Left hindlimb (tissue), 1 donor: Measurements from ENCODE around the gene PCBP3.
"Not testable (repeated sequence)": the region's sequence is repeated elsewhere in the genome, so short reads cannot be mapped to it uniquely, and the experiment has no call there.

Source experiments
- DNase-seq: peaks from one replicate; pipeline ENCODE4 v3.0.0-alpha.2; 2018

PCBP3 gene

DNA sequence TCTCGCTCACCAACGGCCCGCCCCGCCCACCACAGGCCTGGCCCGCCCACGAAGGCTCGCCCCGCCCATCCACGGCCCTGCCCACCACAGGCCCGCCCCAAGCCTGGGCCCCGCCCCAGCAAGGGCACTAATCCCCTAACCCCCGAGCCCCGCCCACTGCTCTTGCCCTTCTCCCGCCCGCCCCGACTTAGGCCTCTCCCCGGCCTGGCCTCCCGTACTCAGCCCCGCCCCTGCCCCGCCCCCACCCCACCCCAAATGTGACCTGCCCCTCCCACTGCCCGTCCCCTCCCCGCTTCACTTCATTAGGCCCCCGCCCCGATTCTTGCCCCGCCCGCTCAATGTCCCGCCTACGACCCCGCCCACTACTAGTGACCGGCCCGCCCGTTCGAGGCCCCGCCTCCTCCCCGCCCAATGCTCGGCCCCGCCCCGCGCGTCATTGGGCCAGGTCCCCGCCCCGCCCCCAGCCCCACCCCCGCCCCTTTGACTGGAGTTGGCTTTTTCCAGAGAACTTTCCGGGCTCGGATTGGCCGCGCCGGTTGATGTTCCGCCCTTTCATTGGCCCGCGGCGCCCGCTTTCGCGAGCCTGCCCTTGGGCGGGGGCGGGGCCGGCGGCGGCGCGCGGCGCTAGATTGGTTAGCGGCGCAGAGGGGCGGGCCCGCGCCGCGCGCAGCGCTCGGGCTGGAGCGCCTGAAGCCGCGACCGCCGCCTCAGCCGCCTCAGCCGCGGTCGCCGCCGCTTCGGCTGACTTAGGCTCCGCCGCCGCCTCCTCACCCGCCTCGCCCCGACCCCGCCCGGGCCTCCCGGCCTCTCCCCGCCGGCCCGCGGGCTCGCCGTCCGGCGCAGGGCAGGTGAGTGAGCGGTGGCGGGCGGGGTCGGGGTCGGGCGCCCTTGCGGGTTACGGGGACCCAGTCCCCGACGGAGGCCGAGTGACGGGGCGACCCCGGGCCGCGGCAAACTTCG is at the start of gene PCBP3:
TSS of gene PCBP3 (plus strand) at position 705 of the 960 bp plus-strand sequence. CDS start 206,361 bp downstream, outside the sequence.
- DNase-seq = peak; percentile 95

DNA sequence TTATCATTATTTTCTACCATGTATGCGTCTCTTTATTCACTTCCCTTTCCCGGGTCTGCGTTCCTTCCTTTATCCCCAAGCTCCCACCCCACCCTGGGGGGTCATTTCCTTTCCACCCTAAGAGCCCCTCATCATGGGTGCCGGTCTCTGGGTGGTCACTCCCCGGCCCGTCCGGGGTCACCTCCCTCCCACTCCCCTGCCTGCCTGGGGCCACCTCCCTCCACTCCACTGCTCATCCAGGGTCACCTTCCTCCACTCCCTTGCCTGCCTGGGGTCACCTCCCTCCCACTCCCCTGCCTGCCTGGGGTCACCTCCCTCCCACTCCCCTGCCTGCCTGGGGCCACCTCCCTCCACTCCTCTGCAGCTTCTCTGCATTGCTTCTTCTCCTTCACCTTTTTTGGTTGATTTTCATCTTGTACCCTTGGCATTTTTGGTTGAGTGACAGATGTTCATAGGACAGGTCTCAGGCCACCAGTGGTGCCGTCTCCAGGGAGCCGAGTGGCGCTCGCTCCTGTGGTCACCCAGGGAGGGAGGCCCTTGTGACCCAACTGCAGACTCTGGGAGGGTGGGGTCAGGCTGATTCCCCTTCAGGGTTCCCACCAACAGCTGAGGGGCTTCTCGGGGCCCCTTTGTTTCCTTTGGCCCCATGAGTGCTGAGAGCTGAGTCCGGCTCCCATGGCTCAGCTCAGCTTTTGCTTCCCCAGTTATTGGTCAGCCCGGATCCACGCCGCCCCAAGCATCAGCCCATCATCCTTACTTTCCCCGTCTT is 48.6 kb upstream of the PCBP3 start:
- no peak for DNase-seq

- no peak for DNase-seq
Observed at GRCh38 chr21:45595574-45596295, 47.8 kb upstream of the PCBP3 start.

DNA sequence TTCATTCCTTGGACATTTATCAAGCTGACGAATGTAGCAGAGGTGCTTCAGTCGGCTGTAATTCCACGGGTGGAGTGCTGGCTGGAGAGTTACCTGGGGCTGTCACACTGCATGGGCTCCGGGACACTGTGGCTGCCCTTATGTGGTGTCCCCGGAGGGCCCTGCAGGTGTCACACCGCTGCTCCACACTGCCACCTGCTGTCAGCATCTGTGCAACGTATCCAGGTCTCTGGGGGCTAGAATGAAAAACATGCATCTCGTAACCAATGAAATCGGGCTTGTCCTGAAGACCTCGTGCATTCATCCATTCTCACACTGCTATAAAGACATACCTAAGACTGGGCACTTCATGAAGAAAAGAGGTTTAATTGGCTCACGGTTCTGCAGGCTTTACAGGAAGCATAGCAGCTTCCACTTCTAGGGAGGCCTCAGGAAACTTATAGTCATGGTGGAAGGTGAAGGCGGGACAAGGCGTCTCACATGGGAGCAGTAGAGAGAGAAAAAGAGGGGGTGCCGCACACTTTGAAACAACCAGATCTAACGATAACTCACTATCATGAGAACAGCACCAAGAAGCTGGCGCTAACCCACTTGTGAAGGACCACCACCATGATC is 46.7 kb upstream of the PCBP3 start:
- no peak for DNase-seq

DNA sequence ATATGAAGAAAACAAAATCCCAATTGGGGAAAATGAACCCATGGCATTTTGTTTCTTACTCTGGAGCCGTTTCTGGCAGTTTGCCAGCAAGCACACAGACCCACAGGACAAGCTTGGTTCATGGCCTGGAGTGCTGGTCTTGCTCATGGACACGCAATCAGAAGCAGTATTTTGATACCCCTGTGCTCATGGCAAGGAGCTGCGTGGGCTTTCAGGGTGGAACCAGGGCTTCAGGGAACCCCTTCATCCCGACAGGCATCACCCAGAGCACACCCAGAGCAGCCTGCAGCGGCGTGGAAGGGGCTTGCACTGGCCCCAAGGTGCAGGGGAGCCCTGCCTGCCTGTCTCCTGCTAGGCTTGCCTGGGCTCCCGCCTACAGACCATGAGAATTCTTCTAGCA is 45.4 kb upstream of the PCBP3 start:
- DNase-seq = no peak

DNA sequence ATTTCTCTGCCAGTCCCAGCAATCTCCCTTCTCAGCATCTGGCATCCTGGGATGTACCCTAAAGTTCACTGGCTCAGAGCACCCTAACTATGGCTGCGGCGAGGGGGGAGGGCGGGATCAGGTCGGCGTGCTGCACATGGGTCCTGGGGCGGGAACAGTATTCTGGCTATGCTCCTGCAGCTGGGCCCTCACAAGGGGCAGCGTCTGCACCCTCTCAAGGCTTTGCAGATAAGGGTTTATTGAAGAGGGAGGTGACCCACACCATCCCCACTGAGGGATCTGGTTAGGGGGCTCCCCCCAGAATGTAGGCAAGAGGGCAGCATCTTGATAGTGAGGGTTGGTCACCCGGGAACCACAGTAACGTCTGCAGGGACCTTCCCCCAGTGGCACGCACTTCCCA is 44.9 kb upstream of the PCBP3 start:
- DNase-seq = no peak

DNA sequence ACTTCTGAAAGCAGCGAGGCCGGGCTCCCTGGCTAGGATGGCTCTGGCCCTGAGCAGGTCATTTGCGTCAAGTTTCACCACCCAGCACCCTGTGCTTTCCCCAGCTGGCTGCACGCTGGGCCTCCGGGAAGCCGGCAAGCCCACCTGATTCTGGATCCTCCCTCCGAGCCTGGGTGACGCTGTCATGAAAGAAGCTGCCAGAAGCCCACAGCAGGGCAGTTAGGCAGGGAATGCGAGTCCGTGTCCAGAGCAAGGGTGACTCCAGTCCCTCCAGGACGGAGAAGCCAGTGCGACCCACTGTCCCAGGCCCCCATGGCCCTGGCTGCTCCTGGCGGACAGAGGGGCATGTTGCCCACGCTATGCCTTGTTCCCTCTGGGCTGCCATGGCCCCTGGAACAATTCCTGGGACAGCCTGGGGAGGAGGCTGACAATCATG is 44.4 kb upstream of the PCBP3 start:
- no peak for DNase-seq

- DNase-seq = no peak
Observed at GRCh38 chr21:45600248-45600647, 43.3 kb upstream of the PCBP3 start.

DNA sequence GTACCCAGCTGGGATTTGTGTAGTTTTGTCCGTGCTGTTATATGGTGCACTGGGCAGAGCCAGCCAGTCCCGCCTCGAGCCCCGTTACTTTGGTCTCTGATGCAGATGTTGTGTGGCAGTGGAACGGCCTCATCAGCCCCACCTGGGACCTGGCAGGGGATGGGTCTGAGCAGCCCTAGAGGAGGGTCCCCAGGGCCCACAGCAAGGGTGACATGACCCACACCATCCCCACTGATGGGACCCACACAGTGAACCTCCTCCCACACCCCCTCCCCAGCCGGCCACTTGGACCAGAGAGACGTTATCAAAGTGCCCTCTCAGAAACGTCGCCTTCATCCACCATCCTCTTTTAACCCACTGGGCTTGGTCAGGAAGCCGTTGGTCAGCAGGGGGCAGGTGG is 42.0 kb upstream of the PCBP3 start:
- no peak for DNase-seq

DNA sequence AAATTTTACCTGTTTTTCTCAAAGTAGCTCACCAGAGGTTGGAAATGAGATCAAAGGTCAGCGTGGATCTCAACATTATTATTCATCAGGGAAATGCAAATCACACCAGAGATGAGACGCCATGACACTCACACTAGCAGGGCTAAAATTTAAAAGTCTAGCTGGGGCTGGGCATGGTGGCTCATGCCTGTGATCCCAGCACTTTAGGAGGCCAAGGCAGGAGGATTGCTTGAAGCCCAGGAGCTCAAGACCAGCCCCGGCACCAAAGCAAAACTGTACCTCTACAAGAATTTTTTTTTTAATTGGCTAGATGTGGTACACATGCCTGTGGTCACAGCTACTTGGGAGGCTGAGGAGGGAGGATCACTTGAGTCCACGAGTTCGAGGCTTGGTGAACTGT is 41.4 kb upstream of the PCBP3 start:
- no peak for DNase-seq

DNA sequence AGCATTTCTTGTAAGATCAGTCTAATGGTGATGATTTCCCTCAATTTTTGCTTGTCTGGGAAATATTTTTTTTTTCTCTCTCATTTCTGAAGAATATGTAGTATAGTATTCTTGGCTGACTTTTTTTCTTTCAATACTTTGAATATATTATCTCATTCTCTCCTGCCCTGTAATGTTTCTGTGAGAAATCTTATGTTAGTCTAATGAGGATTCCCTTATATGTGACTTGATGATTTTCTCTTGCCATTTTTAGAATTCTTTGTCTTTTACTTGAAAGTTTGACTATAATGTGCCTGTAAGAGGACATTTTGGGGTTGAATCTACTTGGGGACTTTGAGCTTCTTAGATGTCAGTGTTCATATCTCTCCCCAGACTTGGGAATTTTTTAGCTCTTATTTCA is 40.0 kb upstream of the PCBP3 start:
- no peak for DNase-seq

- DNase-seq = not testable (repeated sequence)
Observed at GRCh38 chr21:45604681-45605080, 38.8 kb upstream of the PCBP3 start.

GRCh38 chr21:45607021-45607908 is 36.3 kb upstream of the PCBP3 start:
- DNase-seq = no peak

GRCh38 chr21:45607909-45608295 is 35.6 kb upstream of the PCBP3 start:
- DNase-seq = no peak

GRCh38 chr21:45608747-45609470 is 34.6 kb upstream of the PCBP3 start:
- not testable (repeated sequence) for DNase-seq

DNA sequence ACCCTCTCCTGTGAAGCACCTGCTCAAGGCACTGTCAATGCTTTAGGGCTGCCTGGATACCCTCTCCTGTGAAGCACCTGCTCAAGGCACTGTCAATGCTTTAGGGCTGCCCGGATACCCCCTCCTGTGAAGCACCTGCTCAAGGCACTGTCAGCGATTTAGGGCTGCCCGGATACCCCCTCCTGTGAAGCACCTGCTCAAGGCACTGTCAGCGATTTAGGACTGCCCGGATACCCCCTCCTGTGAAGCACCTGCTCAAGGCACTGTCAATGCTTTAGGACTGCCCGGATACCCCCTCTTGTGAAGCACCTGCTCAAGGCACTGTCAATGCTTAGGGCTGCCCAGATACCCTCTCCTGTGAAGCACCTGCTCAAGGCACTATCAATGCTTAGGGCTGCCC is 33.9 kb upstream of the PCBP3 start:
- DNase-seq = not testable (repeated sequence)

DNA sequence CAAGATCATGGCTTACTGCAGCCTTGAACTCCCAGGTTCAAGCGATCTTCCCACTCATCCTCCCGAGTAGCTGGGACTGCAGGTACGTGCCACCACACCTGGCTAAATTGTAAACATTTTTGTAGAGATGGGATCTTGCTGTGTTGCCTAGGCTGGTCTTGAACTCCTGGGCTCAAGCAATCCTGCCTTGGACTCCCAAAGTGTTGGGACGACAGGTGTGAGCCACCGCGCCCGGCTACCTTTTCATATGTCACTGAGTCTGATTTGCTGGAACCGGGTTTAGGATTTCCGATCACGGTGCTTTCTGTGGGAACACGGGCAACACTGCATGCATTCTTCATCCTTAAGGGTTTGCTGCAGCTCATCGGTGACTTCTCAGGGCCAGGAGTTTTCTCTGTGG is 32.2 kb upstream of the PCBP3 start:
- DNase-seq = no peak

DNA sequence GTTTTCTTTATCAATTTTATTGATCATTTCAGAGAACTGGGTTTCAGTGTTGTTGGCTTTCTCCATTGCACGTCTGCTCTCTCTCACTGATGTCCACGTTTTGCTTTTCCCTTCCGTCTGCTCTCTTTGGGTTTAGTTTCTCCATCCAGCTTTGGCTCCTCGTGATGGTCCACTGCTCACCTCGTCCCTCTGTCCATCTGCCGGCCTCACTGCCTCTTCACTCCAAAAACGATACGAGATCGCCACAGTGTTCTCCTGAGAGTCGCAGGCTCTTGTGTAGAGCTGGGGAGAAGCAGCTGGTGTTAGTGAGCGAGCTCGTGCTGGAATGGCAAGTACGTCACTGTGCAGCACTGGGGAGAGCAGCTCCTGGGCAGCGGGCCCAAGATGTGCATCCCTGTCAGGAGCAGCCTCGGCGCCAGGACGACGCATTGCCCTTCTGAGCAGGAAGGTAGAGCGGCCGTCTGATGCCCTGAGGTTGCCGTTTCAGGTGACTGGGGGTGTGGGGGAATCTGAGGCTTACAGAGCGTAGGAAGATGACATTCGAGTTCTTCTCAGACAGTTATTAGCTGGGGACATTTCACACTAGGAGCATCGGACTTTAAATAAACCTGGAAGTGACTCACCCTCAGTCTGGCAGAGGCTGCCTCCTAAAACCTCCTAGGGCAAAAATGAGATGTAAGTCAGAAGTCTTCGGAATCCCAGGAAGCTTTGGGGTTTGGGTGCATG is 31.4 kb upstream of the PCBP3 start:
- DNase-seq = peak; percentile 45

DNA sequence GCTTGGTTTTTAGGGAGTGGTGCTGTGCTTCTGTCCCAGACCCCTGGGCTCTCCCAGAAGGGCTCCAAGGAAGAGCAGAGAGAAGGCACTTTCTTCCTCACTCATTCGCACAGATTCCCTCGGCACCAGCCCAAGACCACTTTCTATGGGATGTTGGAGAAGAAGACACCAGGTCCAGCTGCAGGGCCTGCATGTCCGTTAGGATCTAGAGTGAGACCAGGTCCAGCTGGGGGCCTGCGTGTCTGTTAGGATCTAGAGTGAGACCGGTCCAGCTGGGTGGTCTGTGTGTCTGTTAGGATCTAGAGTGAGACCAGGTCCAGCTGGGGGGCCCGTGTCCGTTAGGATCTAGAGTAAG is 30.9 kb upstream of the PCBP3 start:
- DNase-seq = not testable (repeated sequence)

- no peak for DNase-seq
Observed at GRCh38 chr21:45613396-45613795, 30.1 kb upstream of the PCBP3 start.
